NT2/D1 (cell line): ENCODE data around the gene BMP6.

Experiments
- SUZ12 ChIP-seq: IDR thresholded peaks from 2 replicates; pipeline ENCODE4 v1.6.1; 2011; ENCODE audit not compliant: insufficient read length, insufficient read depth; ENCODE audit errors: extremely low read depth
- YY1 ChIP-seq: IDR thresholded peaks from 2 replicates; pipeline ENCODE4 v1.6.1; 2011; ENCODE audit not compliant: insufficient read length, insufficient read depth
- ZNF274 ChIP-seq: IDR thresholded peaks from 2 replicates; pipeline ENCODE4 v1.6.1; 2011; ENCODE audit warnings: mild to moderate bottlenecking, low read depth, low read length

DNA sequence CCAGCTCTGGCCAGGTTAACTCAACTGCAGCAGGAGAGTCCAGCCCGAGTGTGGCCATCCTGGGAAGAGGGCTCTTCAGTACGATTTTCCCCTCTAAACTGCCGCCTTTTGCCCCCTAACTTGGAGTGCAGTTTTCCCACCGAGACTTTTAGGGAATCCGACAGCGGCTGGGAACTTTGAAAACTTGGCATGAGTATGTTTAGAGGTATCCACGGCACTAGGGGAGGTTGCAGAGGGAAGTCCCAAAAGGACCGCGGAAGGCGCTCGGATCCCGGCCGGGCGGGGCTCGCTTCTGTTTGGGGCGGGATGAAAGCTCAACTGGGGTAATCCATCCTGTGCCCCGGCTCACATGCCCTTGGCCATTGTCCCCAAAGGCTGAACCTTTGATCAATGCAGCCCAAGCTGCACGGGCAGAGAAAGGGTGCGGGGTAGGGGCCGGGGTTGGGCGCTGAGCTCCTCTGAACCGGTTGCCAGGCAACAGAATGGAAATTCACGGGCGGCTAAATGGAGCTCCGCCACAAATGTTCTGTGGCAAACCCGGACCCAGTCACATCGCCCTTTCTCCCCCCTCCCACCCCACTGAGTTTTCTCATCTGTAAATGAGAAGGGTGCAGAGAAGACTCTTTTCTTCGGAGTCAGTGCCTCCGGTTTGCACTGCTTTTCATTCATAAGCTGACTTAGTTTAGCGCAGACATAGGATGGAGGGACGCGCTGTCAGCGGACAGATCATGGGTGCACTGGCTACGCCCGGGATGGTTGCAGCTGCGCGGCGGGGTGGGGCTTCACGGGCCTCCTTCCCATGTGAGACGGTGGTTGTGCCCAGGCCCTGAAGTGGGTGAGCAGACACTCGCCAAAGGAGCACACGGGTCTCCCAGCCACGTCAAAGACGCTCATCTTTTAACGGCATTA, 2.3 kb downstream of the BMP6 start:
- TF ChIP-seq ZNF274 (no peak), YY1 (no peak), SUZ12 (no peak)
